Heart right ventricle (tissue), 16 donors: ENCODE data around the gene UNC13B. TPM values are rescaled to one million over a fixed set of nuclear protein-coding genes. Genes with fewer than 3 reads are reported as not detected.

Experiments
- ATAC-seq, 8 donors: fragments of 200-7000 bp; cut with Tn5 transposase; one replicate each; pipeline ENCODE4 v1.9.1; 2020; ENCODE audit warnings: mild to moderate bottlenecking in 8 of 8, moderate library complexity in 8 of 8, moderate number of reproducible peaks in 1 of 8
- DNase-seq, 2 donors: peaks; one replicate each; pipeline ENCODE4 v3.0.0-alpha.2; 2020
- H3K27ac ChIP-seq, 10 donors: fragments of 200-600 bp; sonication (generic) in 2 of 10; one replicate each; pipeline versions ENCODE4 v1.5.0 to v1.8.0; 2020 to 2022; ENCODE audit warnings: mild to moderate bottlenecking in 3 of 10
- H3K27me3 ChIP-seq, 7 donors: fragments of 200-600 bp; one replicate each; pipeline ENCODE4 v1.8.0; 2021 to 2022; ENCODE audit warnings: mild to moderate bottlenecking in 2 of 7
- H3K36me3 ChIP-seq, 9 donors: fragments of 200-600 bp; sonication (generic) in 1 of 9; one replicate each; pipeline versions ENCODE4 v1.5.0 to v1.8.0; 2020 to 2022; ENCODE audit warnings: mild to moderate bottlenecking in 2 of 9
- H3K4me1 ChIP-seq, 9 donors: fragments of 200-600 bp; sonication (generic) in 1 of 9; one replicate each; pipeline versions ENCODE4 v1.5.0 to v1.8.0; 2020 to 2022; ENCODE audit warnings: mild to moderate bottlenecking in 4 of 9
- H3K4me3 ChIP-seq, 10 donors: fragments of 200-600 bp; sonication (generic) in 2 of 10; one replicate each; pipeline versions ENCODE4 v1.5.0 to v1.8.0; 2020 to 2022; ENCODE audit warnings: mild to moderate bottlenecking in 7 of 10, moderate library complexity in 2 of 10
- H3K9me3 ChIP-seq, 11 donors: fragments of 200-600 bp in 10 of 11; sonication (generic) in 2 of 11; one replicate each; pipeline versions ENCODE4 v1.5.0 to v1.8.0; 2013 to 2022; ENCODE audit warnings: mild to moderate bottlenecking in 2 of 11, control low read depth in 1 of 11, moderate library complexity in 1 of 11
- WGBS, 2 donors: extraction: QIAGEN DNeasy Blood & Tissue Kit; methylation state at CpG; one replicate each; pipeline ENCODE4 v1.1.7; 2013; ENCODE audit warnings: inconsistent platforms in 1 of 2; 5-methylcytosine and 5-hydroxymethylcytosine counted together
- intact Hi-C, 10 donors: fragments of 100-400 bp; cut with DNase I; formaldehyde crosslinking; loops; one replicate each; pipeline versions ENCODE4 v1.11.1 to v1.14.2; 2022
- polyA plus RNA-seq, 2 donors: library from polyadenylated mRNA; stranded (reverse); fragments of 200-250 nt; gene quantifications; one replicate each; pipeline ENCODE4 v1.2.3, GENCODE V29; 2013
- total RNA-seq, 10 donors: library from RNA; stranded (reverse); fragmentation: NEBNext Ultra II Directional in 3 of 10; extraction: Animal tissue kit (Norgen Biotek cat#: 25700) in 3 of 10; gene quantifications; one replicate each; pipeline versions ENCODE4 v1.2.1 to v1.2.4, GENCODE V29; 2021 to 2023
- TF ChIP-seq, protein P1 (sequence below), 9 donors: fragments of 200-600 bp; sonication (generic) in 2 of 9; IDR thresholded peaks; one replicate each; pipeline versions ENCODE4 v1.5.0 to v1.8.0; 2021 to 2022; ENCODE audit warnings: antibody characterized with exemption in 9 of 9, mild to moderate bottlenecking in 5 of 9, moderate library complexity in 1 of 9
- donor health status: Arrhythmogenic right ventricular cardiomyopathy.
- donor health status: ischemic (EF 13 %, LVEDD 7.1; RV severe dilation, severe dysfunction).
- donor health status: healthy with polysubstance abuse.
- donor health status: DM: no; HTN: yes; CAD: no.
- donor health status: DM: no; HTN: no; CAD: no.
- donor health status: ischemic (EF 25% LVEDD 6.9; RV normal size, moderate dysfunction).
- donor health status: ischemic (EF 25% LVEDD 5.7; RV mildly dilated, moderate dysfunction).
- donor health status: healthy.
- donor health status: DM: yes; HTN: yes; CAD: no.
- donor health status: Ischemic cardiomyopathy.
- donor health status: ischemic (EF 35%, LVEDD 5.7; RV mildly dilated, moderate dysfunction).
- donor health status: nonischemic (EF 11% LVEDD 7.7; RV severe dilation, severe dysfunction).
- donor health status: DM: yes; HTN: yes; CAD: no.
- donor health status: PGD.
- donor health status: ischemic (EF 29% LVEDD 5.4; RV normal size, mild dysfunction).
- donor health status: nonischemic (EF 23%, LVEDD 6.1; RV moderate dilation, normal function).

Gene UNC13B
- total and polyA plus RNA-seq, 12 donors, result 13.1 to 27.1 (median 18.9) TPM

DNA sequence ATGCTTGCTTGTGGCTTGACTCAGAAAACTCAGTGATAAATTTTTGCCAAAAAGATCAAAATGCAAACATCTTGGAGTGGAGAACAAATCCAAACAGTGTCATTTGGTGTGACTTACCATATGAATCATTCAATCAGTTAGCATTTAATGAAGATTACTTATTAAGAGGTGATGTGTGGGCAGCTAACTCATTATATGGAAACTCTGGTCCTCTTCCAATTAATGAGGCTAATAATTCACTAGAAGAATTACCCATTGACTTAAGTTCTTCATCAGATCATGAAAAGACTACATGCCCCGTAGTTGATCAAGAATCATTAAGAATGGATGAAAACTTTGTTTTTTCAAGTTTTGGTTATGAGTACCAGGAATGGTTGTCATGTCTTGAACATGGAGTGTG is 141.8 kb downstream of the UNC13B start:
- H3K4me1 ChIP-seq, result no peaks in the 10 kb centered on the region
- WGBS, 2 donors, result 92 to 95% methylated on average over 1 of the region's 1 CpG
- intact Hi-C loops, result no loop called here
- ATAC-seq, result no peak
- H3K27ac ChIP-seq, result no peak overlapping the region
- H3K36me3 ChIP-seq, result peaks cover 0 to 23% (median 0%) of the 10 kb centered on the region in 9 donors
- H3K27me3 ChIP-seq, result no peaks in the 10 kb centered on the region
- H3K9me3 ChIP-seq, result no peaks in the 10 kb centered on the region
- no peak overlapping the region for H3K4me3 ChIP-seq
- TF ChIP-seq, protein P1, sequence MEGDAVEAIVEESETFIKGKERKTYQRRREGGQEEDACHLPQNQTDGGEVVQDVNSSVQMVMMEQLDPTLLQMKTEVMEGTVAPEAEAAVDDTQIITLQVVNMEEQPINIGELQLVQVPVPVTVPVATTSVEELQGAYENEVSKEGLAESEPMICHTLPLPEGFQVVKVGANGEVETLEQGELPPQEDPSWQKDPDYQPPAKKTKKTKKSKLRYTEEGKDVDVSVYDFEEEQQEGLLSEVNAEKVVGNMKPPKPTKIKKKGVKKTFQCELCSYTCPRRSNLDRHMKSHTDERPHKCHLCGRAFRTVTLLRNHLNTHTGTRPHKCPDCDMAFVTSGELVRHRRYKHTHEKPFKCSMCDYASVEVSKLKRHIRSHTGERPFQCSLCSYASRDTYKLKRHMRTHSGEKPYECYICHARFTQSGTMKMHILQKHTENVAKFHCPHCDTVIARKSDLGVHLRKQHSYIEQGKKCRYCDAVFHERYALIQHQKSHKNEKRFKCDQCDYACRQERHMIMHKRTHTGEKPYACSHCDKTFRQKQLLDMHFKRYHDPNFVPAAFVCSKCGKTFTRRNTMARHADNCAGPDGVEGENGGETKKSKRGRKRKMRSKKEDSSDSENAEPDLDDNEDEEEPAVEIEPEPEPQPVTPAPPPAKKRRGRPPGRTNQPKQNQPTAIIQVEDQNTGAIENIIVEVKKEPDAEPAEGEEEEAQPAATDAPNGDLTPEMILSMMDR (IDR thresholded peaks at IDR 0.05), result no peak
- no peak for DNase-seq

DNA sequence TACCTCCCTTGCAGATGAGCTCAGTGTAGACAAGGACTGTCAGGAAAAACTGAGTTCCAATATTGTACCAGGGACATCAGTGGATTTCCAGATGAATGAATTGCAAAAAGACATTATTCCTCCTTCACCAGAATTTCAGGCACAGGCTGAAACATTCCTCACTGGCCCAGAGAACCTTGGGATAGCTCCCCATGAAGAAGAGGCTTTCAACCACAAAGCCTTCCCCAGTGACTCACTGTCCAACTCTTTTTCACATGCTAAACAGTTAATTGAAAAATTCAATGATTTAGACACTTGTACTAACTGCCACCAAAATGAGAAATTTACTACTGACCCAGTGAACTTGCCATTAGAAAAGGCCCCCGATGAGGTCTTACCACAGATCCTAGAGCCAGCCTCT is 144.5 kb downstream of the UNC13B start:
- ATAC-seq (no peak), DNase-seq (no peak)
- peaks cover 0 to 5% (median 0%) of the 10 kb centered on the region in 9 donors for H3K4me1 ChIP-seq
- peaks cover 0 to 15% (median 0%) of the 10 kb centered on the region in 9 donors for H3K36me3 ChIP-seq
- no peaks in the 10 kb centered on the region for H3K9me3 ChIP-seq
- intact Hi-C loops, result no loop called here
- no peak overlapping the region for H3K4me3 ChIP-seq
- WGBS, 2 donors, result 91 to 93% methylated on average over 1 of the region's 1 CpG
- TF ChIP-seq, protein P1 (IDR thresholded peaks at IDR 0.05), result no peak
- no peak overlapping the region for H3K27ac ChIP-seq
- H3K27me3 ChIP-seq, result no peaks in the 10 kb centered on the region

- 77 to 78% methylated on average over 2 of the region's 2 CpGs for WGBS, 2 donors
These were observed 146.5 kb downstream of the UNC13B start for GRCh38 chr9:35308316-35308715.

DNA sequence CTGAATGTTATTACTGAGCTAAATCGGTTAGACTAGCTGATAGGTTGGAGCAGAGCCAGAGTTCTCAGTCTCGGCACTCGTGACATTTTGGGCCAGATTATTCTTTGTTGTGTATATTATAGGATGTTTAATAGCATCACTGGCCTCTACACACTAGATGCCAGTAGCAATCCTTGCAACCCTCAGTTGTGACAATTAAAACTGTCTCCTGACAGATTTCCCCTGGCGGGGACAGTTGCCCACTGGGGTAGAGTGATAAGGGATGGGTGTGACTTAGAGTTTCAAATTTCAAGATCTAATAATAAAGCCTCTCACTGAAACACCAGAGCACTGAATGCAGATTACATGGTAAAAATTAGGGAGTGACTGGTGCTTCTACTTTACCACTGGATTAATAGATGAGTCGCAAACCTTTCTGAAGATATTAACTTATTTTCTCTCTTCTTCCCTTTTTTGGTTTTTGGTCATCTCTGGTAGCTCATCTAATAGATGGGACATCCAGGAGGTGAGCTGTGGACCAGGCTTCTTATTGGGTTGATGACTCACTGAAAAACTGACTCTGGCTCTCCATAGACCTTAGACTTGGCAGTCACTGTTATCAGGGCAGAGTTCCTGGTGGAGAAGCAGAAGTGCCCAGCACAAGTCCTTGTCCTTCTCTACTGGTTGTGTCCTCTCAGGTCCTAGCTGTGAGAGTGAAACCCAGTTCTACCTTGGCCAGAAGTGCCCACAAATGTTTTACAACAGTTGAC is 150.3 kb downstream of the UNC13B start:
- Histone ChIP-seq H3K27ac (peak overlapping the region in 3 of 10 donors; percentile 2 to 25 (median 16)), H3K27me3 (no peaks in the 10 kb centered on the region), H3K4me3 (no peak overlapping the region), H3K9me3 (no peaks in the 10 kb centered on the region), H3K4me1 (peaks cover 0 to 26% (median 14%) of the 10 kb centered on the region in 9 donors), H3K36me3 (peaks cover 0 to 49% (median 0%) of the 10 kb centered on the region in 9 donors)
- DNase-seq (peak; percentile 27 to 32), ATAC-seq (peak in 7 of 8 donors; percentile 71 to 94 (median 92))
- intact Hi-C loops, result loop anchor here in 4 of 10 donors (5.0 to 10.0 kb wide), 2 partner anchors 163 to 165 kb away; no protein-coding TSS in a partner anchor
- TF ChIP-seq, protein P1 (IDR thresholded peaks at IDR 0.05), result peak in 5 of 9 donors; percentile 17 to 49 (median 30)
- 41 to 53% methylated on average over 5 of the region's 5 CpGs for WGBS, 2 donors

More at GRCh38 chr9:35308316-35308715, 146.5 kb downstream of the UNC13B start:
- H3K27me3 ChIP-seq, result no peaks in the 10 kb centered on the region
- H3K4me3 ChIP-seq, result no peak overlapping the region
- intact Hi-C loops, result no loop called here
- no peak for DNase-seq
- peaks cover 0 to 21% (median 14%) of the 10 kb centered on the region in 9 donors for H3K4me1 ChIP-seq
- no peaks in the 10 kb centered on the region for H3K9me3 ChIP-seq
- no peak for ATAC-seq
- H3K36me3 ChIP-seq, result peaks cover 0 to 19% (median 0%) of the 10 kb centered on the region in 9 donors
- no peak overlapping the region for H3K27ac ChIP-seq
- TF ChIP-seq, protein P1 (IDR thresholded peaks at IDR 0.05), result no peak
